GM18867 (cell line): Measurements from ENCODE around the gene LRCOL1.

ENCODE experiments used
- ATAC-seq: cut with Tn5 transposase; IDR thresholded peaks from one replicate; pipeline ENCODE4 v1.9.1; 2021; ENCODE audit warnings: mild to moderate bottlenecking, moderate library complexity; ENCODE audit not compliant: unreplicated experiment

The LRCOL1 gene

DNA sequence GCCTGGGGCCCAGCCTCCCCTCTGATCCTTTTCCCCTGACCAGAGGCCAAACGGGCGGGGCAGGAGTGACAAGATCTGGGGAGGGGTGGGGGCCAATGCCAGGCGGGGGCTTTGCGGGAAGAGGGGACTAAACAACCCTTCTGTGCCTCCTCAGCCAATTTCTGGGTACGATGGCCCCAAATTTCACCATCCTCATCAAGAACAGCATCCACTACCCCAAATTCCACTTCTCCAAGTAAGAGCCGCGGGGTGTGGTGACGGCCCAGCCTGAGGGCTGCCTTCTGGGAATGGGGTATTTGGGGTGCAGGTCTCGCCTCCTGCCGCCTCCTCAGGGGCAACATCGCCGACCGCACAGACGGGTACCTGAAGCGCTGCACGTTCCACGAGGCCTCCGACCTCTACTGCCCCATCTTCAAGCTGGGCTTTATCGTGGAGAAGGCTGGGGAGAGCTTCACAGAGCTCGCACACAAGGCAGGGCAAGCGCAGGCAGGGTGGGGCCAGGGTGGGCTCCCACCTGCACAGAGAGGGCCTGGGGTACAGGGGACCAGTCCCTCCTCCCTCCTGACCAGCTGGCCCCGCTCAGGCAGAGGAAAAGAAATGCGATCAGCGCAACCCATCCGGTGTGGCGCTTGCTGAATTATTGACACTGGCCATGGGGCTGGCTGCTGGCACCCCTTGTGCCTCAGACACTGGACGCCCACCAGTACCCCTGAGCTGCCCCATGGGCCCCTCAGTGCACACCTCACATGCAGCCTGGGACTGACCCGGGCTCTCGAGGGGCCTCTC, 9.9 kb upstream of the LRCOL1 start:
- no peak for ATAC-seq

DNA sequence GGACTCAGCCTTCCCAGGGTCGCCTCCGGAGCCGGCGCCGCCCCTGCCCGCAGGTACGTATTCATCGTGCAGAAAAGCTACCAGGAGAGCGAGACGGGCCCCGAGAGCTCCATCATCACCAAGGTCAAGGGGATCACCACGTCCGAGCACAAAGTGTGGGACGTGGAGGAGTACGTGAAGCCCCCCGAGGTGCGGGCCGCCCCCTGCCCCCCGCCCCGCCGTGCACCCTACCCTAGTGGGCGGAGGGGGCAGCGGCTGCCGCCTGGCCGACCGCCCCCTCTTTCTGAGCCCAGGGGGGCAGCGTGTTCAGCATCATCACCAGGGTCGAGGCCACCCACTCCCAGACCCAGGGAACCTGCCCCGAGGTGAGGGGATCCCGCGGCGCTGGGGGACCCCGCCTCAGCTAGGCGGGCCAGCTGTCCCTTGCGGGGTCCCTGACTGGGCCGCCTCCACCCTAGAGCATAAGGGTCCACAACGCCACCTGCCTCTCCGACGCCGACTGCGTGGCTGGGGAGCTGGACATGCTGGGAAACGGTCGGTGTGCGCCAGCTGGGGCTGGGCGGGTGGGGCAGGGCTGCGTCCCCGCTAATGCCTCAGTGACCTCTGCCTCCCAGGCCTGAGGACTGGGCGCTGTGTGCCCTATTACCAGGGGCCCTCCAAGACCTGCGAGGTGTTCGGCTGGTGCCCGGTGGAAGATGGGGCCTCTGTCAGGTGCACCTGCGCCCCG, 9.2 kb upstream of the LRCOL1 start:
- no peak for ATAC-seq

DNA sequence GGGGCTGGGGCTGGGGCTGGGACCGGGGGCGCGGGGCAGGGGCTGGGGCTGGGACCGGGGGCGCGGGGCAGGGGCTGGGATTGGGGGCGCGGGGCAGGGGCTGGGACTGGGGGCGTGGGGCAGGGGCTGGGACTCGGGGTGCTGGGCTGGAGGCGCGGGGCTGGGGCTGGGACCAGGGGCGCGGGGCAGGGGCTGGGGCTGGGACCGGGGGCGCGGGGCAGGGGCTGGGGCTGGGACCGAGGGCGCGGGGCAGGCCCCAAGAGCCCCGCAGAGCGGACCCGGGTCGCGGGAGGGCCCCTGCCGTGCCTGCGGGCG, 8.6 kb upstream of the LRCOL1 start:
- no peak for ATAC-seq

DNA sequence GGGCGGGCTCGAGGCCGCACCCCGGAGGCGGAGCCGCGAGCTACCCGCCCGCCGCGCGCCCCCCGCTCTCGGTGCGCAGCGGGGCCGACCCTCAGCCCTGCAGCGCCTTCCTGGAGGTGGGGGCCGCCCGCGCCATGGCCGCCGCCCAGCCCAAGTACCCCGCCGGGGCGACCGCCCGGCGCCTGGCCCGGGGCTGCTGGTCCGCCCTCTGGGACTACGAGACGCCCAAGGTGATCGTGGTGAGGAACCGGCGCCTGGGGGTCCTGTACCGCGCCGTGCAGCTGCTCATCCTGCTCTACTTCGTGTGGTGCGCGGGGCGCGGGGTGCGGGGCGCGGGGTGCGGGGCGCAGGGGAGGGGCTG, 8.3 kb upstream of the LRCOL1 start, which contains the start of gene P2RX2:
Gene P2RX2, plus strand, starts transcription at position 94 of the 361 bp plus-strand sequence. Its CDS starts 41 bp downstream, at position 135.
- ATAC-seq: no peak

DNA sequence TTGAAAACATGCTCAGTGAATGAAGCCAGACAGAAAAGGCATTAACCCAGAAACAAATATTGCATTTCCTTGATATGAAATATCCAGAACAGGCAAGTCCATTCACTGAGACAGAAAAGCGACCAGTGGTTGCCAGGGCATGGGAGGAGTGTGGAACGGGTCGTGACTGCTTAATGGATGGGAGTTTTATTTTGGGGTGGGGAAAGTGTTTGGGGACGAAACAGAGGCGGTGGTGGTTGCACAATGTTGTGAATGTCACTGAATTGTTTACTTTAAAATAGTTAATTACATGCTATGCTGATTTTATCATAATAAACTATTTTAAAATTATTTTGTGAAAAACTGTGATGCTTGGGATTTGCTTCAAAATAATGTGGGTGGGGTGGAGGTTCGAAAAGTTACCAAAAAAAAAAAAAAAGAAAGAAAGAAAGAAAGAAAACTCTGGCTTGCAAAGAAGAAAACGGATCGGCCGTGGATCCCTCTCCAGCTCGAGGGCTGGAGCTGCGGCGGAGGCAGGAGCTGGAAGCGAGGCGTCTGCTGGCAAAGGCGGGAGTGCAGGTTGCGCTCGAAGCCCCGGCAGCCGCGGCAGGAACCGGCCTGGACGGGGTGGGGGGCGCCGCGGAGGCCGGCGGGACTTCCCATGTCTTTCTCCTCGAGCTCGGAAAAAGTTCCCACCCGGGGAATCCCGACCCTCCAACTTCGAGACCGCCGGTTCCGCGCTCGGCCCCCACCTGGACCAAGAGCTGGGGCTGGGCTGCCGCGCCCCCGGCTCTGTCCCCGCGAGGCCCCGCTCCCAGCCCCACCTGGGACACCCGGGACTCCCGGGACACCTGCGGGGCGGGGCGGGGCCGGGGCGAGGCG, 7.7 kb upstream of the LRCOL1 start:
- ATAC-seq: no peak

DNA sequence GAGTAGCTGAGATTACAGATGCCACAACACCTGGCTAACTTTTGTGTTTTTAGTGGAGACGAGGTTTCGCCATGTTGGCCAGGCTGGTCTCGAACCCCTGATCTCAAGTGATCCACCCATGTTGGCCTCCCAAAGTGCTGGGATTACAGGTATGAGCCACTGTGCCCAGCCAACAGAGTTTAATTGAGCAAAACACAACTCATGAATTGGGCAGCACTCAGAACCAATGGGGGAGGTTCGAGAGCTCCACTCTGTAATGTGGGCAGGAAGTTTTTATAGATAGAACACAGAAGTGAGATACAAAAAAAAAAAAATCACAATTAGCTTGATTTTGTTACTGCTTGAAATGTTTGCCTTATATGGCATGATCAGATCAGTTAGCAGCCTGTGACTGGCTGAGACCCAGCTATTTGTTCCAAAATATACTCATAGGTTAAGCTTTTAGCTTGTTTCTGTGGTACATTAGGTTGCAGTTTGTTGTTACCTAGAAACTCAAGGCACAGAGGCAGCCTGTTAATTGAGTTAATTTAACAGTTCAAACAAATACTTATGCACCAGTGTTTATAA, 6.8 kb upstream of the LRCOL1 start:
- ATAC-seq: no peak

DNA sequence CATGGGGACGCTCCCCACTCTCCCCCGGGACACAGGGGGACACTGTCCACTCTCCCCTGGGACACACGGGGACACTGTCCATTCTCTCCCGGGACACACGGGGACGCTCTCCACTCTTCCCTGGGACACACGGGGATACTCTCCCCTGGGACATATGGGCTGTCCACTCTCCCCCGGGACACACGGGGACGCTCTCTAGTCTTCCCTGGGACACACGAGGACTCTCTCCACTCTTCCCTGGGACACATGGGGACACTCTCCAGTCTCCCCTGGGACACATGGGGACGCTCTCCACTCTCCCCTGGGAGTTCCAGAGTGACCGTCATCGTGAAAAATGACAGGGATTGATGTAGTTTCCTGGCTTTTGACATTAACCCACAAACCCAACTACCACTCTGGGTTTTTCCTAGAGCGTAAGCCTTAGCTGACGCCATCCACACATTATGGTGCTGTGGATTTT, 5.2 kb upstream of the LRCOL1 start:
- ATAC-seq: no peak

DNA sequence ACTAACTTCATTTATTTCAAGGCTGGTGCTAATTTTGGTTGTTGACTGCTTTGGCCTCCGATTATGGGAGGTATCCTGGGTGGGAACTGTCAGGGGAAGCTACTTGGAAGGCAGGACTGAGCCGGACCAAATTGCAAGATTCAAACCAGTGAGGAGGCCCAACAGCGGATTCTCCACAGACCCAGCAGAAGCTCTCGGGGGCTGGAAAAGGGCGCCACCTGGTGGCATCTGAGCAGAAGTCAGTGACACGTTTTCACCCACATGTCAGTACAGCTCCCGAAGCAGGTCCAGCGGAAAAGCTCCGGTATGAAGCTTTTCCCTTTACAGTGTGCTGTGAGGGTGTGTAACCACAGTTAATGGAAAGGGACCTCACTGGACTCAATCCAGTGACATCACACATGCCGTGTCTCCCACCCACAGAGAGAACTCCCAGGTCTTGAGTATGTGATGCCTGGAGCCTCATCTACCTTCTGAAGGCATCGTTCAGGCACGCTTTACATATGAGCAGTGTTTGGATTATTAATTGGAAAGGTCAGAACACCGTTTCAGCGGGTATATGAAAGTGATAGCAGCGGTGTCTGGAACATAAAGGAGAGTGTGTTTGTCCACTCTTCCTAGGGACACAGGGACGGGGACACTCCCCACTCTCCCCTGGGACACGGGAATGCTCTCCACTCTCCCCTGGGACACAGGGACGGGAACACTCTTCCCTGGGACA, 4.6 kb upstream of the LRCOL1 start:
- peak; percentile 47 for ATAC-seq

DNA sequence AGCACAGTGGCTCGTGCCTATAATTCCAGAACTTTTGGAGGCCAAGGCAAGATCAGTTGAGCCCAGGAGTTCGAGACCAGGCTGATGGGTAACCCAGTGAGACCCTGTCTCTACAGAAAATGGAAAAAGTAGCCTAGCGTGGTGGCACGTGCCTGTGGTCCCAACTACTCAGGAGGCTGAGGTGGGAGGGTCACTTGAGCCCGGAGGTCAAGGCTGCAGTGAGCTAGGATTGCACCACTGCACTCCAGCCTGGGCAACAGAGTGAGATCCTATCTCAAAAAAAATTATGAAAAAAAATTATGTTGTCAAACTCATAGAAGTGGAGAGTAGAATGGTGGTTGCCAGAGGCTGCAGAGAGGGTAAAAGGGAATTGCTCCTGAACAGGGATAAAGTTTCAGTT, 3.6 kb upstream of the LRCOL1 start:
- no peak for ATAC-seq

DNA sequence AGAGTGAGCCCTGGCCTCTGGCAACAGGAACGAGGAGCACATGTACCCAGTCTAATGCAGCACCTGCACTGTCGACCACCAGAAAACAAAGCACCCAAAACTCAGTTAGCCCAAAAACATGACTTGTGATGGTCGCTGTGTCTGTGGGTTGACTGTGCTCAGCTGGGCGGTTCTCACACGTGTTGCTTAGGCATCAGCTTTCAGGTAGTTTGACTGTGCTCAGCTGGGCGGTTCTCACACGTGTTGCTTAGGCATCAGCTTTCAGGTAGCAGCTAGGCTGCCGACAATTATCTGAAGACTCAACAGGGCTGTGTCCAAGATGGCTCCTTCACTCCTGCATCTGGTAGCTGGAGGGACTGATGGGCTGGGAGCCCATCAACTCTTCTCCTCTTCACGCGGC, 1.2 kb upstream of the LRCOL1 start:
- no peak for ATAC-seq

DNA sequence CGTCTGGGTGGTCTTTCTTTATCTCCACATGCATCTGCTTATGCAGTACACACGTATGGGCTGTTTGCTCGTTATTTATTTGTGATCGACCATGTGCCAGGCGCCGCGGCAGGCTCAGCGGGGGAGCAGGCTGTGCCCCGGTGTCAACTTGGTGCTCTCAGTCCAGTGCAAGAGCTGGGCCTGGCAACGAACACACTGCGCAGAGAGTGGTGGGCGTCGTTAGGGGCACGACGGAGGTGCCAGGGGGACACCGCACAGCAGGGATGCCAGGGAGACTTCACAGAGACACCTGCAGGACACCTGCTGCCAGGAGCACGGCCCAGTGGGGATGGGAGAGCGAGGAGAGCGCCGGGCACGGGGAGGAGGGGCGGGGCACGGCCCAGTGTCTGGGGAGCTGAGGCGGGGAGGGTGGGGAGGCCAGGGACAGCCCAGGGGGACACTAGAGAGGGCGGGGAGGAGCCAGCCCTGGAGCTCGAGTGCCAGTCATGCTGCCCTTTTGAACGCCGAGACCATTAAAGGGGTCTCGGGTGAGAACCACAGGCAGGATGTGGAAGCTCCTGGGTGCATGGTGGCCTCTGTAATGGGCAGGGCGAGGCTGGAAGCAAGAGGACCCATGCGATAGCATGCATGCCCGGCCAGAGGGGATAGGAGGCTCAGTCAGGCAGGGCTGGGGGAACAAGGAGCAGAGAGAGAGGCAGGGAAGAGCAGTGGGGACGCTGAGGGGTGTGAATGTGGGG, 652 bp upstream of the LRCOL1 start:
- no peak for ATAC-seq

DNA sequence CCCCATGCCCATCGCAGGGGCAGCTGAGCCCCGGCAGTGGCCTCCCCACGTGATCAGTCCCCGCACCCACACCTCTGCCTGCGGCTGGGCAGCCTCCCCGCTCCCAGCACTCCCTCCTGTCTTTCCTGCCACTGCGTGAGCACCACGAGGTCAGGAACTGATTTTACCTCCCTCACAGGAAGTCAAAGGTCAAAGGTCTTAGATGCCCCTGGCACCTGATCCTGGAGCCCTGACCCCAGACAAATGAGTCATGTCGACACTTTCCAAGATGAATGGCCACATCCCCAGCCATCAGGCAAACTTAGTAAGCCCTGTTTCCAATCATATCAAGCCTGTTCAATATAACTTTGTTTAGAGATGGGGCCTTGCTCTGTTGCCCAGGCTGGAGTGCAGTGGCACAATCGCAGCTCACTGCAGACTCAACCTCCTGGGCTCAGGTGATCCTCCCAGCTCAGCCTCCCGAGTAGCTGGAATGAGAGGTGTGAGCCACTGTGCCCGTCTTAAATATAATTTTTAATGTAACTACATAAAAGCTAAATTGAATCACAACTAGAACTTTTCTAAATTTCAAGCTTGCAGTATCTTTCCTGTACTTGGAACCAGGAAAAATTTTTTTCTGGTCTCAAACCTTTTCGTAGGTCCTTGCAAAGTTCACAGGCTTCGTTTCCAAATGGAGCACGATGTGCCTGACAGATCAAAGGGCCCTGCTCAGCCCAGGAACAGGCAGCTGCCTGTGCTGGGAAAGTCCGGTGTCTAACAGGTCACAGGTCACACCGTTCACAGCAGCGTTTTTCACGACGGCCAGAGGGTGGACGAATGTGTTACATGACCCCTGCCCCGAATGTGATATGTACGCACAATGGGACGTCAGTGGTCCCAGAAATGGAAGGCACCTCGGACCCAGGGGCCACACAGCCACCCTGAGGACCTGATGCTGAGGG, 1.9 kb downstream of the LRCOL1 start:
- no peak for ATAC-seq

DNA sequence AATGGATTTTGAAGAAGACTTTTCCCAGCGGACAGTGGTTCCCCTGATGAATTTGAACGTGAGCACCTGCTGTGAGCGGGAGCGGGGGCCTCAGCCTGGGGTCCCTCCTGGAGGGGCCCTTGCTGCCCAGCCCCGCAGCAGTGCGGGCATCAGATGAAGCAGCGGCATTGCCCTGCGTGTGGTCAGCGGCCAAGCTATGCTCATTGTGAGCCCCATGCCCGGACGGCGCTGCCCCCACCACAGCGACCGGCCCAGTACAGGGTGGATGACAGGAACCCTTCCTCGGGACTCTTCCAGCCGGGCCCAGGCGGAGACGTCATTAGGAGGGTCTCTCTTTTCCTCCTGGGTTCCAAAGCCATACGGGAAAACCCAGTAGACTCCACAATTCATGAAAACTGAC, 3.5 kb downstream of the LRCOL1 start:
- ATAC-seq: no peak

DNA sequence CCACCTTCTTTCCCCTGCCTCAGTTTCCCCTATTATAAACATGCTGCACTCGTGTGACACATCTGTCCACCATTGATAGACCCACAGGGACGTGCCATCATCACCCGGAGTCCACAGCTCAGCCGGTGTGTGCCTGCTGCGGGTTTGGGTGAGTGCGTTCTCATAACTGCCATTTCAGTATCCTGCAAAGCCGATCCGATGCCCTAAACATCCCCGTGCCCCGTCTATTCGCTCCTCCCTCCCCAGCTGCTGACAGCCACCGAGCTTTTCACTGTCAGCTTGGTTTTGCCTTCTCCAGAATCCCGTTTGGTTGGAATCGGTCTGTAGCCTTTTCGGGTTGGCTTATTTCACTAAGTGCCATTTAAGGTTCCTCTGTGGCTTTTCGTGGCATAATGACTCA, 3.9 kb downstream of the LRCOL1 start:
- no peak for ATAC-seq

DNA sequence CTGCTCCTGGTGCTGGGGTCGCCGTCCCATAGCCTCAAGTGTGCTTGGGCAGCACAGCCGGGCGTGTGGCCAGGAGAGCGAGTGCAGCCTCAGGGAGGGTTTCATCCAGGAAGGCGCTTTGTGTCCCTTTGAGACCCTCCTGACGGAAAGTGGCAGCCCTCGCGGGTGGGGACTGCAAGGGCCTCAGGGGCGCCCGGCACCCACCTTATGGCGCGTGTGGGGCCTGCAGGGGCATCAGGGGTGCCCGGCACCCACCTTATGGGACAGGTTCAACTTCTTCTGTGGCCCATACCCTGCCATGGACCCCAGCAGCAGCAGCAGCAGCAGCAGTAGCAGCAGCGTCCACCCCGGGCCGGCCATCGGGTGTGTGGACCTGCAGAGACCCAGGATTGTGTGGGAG, 4.5 kb downstream of the LRCOL1 start:
- no peak for ATAC-seq

DNA sequence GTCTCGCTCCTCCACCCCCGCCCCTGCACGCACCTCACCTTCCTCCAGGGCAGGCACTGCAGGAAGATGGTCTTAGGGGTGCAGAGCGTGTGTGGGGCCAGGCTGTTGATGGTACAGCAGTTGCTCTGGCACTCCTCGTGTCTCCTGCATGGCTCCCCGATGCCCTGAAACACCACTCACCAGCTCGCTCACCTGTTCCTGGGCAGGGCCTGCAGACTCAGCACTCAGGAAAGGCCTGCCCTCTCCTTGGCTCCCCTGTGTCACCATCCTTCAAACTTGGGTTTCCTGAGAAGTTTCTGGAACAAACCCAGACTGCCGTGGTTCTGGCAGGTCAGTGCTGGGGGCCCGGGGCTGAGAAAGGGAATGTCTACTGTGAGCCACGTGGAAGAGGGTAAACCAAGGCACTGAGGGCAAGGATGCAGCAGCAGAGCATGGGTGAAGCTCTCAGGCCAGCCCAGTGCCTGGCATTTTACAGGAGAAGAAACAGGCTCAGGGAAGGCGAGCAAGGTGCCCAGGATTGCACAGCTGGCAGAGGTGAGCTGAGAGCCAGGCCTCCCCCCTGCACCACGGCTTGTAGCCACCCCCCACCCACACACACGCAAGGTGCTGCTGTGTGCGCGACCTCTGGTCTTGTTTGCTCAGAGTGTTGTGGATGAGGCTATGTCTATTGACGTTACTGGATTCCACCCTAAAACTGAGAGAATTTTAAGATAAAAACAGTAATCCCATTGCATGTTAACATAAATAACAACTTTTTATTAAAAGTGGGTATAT, 5.5 kb downstream of the LRCOL1 start:
- ATAC-seq: no peak

DNA sequence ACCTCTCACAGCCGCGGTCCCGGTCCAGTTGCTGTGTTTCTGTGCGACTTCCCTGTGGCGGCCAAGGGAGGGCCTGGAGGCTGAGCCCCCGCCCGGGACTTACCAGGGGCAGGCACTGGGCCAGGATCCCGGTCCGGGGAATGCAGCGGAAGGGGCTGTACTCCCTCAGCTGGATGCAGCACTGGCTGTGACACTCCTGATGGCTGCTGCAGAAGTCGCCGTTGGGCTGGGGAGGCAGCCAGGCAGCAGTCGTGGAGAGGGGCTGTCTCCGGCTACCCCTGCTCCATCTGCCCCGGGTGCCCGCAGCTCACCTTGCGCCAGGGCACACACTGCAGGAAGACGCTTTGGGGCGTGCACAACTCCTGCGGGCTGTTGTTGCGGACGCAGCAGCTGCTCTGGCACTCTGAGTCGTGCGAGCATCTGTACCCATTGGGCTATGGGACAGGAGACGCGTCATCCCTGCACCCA, 6.2 kb downstream of the LRCOL1 start:
- no peak for ATAC-seq
